HL-60 (cell line): ENCODE data around the gene RGS6.

Experiments
- DNase-seq, 2 experiments: peaks; one replicate each; pipeline ENCODE4 v3.0.0-alpha.2; 2010 to 2020; ENCODE audit warnings: low read depth in 1 of 2, low spot score in 1 of 2
- H3K27ac ChIP-seq: fragments of 250-450 bp; sonication (Bioruptor Pico); replicated peaks from 2 replicates; pipeline ENCODE4 v1.5.1; 2020; ENCODE audit warnings: mild to moderate bottlenecking, moderate library complexity
- H3K27me3 ChIP-seq: fragments of 250-450 bp; sonication (Bioruptor Pico); 2 replicates; pipeline ENCODE4 v1.5.1; 2021; ENCODE audit warnings: mild to moderate bottlenecking, moderate library complexity; ENCODE audit not compliant: insufficient read depth, poor library complexity, severe bottlenecking
- H3K4me3 ChIP-seq: replicated peaks from 2 replicates; pipeline ENCODE4 v1.5.1; 2011; ENCODE audit warnings: mild to moderate bottlenecking, control low read depth, low read length; ENCODE audit not compliant: insufficient read depth
- GABPA ChIP-seq: IDR thresholded peaks from 2 replicates; pipeline ENCODE4 v1.6.1; 2012; ENCODE audit warnings: low read depth
- POLR2AphosphoS5 ChIP-seq: IDR thresholded peaks from 2 replicates; pipeline ENCODE4 v1.6.1; 2012; ENCODE audit warnings: low read depth
- REST ChIP-seq: IDR thresholded peaks from 2 replicates; pipeline ENCODE4 v1.6.1; 2012; ENCODE audit warnings: low read depth; ENCODE audit not compliant: insufficient replicate concordance
- SPI1 ChIP-seq: IDR thresholded peaks from 2 replicates; pipeline ENCODE4 v1.6.1; 2012; ENCODE audit warnings: low read depth, mild to moderate bottlenecking, borderline replicate concordance
- TF ChIP-seq, protein P1 (sequence below): IDR thresholded peaks from one replicate; pipeline ENCODE4 v1.5.1; 2011; ENCODE audit warnings: low read length, control low read depth, inconsistent platforms; ENCODE audit not compliant: insufficient read depth

RGS6 gene

DNA sequence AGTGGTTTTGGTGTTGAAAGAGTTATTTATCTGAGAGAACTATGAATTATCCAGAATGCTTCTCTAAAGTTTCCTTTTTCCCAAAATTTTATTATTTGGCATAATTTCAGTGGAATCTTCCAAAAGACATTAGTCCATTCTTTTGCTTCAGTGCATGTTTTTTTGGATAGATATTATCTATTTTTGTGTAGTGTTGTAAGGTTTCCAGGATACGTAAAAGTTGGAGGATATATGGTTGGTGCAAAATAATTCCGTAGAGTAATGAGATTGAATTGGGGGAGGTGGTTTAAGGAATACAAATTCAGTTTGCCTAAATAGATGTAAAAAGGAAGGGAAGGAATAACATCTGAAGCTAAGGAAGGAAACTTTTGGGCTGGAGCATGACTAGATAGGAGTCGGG, 186.6 kb downstream of the RGS6 start:
- DNase-seq, result no peak
- Histone ChIP-seq H3K27ac (no peak overlapping the region), H3K4me3 (no peak overlapping the region), H3K27me3 (no peaks in the 10 kb centered on the region)
- TF ChIP-seq REST (no peak), SPI1 (no peak), POLR2AphosphoS5 (no peak), GABPA (no peak)
- TF ChIP-seq, protein P1, sequence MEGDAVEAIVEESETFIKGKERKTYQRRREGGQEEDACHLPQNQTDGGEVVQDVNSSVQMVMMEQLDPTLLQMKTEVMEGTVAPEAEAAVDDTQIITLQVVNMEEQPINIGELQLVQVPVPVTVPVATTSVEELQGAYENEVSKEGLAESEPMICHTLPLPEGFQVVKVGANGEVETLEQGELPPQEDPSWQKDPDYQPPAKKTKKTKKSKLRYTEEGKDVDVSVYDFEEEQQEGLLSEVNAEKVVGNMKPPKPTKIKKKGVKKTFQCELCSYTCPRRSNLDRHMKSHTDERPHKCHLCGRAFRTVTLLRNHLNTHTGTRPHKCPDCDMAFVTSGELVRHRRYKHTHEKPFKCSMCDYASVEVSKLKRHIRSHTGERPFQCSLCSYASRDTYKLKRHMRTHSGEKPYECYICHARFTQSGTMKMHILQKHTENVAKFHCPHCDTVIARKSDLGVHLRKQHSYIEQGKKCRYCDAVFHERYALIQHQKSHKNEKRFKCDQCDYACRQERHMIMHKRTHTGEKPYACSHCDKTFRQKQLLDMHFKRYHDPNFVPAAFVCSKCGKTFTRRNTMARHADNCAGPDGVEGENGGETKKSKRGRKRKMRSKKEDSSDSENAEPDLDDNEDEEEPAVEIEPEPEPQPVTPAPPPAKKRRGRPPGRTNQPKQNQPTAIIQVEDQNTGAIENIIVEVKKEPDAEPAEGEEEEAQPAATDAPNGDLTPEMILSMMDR, result no peak

DNA sequence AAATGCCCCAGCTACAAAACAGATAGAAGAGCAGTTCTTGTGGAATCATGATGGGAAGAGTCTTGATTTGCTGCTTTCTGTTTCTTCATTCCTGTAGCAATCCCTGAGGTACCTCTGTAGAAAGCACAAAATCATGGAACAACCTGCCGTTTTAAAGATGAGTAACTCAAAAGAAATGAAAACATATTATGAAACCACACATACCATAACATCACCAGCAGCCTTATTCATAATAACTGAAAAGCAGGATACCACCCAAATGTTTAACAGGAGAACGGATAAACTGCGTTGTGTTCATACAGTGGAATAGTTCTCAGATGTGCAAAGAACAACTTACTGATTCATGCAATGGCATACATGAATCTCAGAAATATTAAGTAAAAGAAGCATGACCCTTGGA, 188.1 kb downstream of the RGS6 start:
- no peak for TF ChIP-seq SPI1
- TF ChIP-seq GABPA, result no peak
- no peak for TF ChIP-seq REST
- TF ChIP-seq POLR2AphosphoS5, result no peak
- TF ChIP-seq, protein P1, result no peak
- Histone ChIP-seq H3K27ac (no peak overlapping the region), H3K4me3 (no peak overlapping the region), H3K27me3 (no peaks in the 10 kb centered on the region)
- DNase-seq, result no peak

- TF ChIP-seq, protein P1, result no peak
- no peak for TF ChIP-seq POLR2AphosphoS5
- no peak for TF ChIP-seq GABPA
- no peak for TF ChIP-seq REST
- no peak for TF ChIP-seq SPI1
- H3K27me3 ChIP-seq, result no peaks in the 10 kb centered on the region
- no peak for DNase-seq
- H3K4me3 ChIP-seq, result no peak overlapping the region
- no peak overlapping the region for H3K27ac ChIP-seq
Observed at GRCh38 chr14:72123755-72124154, 191.5 kb downstream of the RGS6 start.
